NCI-H510A (cell line): ENCODE data around the gene GSTCD.
"Not testable (repeated sequence)": the region's sequence is repeated elsewhere in the genome, so short reads cannot be mapped to it uniquely, and the experiment has no call there.

ENCODE experiments used
- DNase-seq: peaks from one replicate; lab custom pipeline; 2025; lab: John Stamatoyannopoulos, UW

GSTCD gene

DNA sequence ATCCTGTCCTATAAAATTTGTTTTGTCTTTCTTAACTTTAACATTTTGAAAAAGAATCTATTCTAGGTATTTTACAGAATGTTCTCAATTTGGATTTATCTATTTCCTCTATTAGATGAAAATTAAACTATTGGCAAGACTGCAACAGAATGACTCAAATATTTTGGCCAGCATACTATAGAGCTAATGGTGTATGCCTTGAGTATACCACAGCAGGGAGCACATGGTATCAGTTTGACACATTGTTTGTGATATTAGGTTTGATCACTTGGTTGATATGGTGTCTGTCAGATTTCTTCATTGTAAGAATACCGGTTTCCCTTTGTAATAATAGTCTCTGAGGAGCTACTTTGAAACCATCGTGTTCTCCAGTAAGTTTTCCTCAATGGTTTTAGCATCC lies 98.9 kb downstream of the GSTCD start:
- no peak for DNase-seq

GRCh38 chr4:105808030-105808749 lies 99.6 kb downstream of the GSTCD start:
- DNase-seq: no peak

DNA sequence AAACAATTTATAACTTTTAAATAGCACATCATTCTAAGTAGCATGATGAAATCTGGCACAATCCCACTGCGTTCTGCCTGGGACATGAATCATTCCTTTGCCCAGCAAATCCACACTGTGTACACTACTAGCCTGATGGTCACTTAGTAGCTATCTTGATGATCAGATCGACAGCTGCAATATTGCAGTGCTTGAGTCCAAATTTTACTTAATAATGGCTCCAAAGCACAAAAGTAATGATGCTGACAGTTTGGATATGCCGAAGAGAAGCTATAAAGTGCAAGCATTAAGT lies 100.1 kb downstream of the GSTCD start:
- DNase-seq: no peak

- DNase-seq: no peak
These were observed 107.1 kb downstream of the GSTCD start for GRCh38 chr4:105815701-105816100.

DNA sequence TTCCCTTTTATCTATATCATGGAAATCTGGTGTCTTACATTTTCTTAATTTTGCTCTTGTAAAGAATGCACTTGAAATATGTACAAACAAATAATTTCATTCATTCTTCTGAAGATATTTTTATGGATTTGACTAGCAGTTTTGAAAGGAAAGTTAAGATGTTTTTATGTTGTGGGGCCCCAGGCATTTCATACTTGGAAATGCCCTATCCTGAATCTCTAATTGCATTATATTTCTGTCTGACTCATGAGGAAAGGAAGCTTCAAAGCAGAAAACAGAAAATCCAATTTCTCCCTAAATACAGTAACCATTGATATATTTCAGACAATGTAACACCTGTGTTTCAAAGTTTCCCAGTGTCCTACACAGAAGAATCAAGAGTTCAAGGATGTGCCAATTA lies 113.5 kb downstream of the GSTCD start:
- no peak for DNase-seq

- DNase-seq: no peak
These were observed 119.5 kb downstream of the GSTCD start for GRCh38 chr4:105828074-105828473.

DNA sequence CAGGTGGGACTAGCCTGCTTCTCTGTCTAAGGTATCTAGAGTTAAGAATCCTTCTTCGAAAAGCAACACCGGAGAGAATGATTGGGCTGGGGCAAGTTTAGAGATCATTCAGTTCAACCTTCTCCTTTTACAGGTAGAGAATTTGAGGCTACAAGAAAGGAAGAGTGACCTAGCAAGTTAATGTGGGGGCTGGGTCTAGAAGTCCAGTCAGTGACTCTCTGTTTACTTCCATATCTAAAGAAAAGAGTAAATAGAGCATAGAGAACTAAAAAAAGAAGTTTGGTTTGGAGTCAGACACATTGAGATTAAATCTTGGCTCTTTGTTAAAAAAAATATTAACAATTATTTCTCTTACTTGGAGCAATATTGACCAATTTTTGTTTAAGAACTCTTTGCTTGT lies 122.6 kb downstream of the GSTCD start:
- DNase-seq: no peak

DNA sequence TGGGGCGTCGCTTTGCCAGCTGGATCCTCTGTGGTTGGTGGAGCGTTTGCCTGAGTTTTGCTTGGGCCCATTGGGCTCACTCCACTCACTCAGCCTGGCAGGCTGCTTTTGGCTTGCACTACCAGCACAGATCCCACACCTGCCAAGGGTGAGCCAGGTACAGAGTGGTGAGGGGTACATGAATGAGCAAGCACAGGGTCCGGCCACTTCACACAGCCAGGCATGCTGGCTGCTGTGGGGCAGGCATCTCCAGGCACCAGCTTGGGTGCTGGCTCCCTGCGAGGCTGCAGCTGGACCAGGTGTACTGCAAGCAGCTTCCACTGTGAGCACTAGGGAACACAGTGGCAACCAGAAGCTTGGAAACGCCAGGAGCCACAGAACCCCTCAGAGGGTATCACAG lies 126.6 kb downstream of the GSTCD start:
- DNase-seq: no peak

- no peak for DNase-seq
These were observed 128.0 kb downstream of the GSTCD start for GRCh38 chr4:105836537-105836936.

GRCh38 chr4:105837037-105837436 lies 128.5 kb downstream of the GSTCD start:
- no peak for DNase-seq

DNA sequence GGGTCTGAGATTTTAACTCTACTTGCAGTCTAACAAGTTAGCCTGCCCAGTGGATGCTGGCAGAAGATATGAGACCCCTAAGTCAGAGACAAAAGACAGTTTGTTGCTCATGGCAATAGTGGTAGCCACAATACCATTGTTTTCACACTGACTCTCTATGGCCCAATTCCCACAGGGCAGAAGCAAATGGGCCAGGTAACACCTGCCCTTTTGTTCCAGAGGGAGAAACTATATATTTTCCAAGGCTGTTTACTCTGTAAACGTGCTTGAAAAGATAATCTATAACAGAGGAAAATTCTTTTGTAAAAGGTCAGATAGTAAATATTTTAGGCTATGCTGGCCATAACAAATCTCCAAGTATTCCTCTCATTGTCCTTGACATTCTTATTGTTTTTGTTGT lies 129.5 kb downstream of the GSTCD start:
- no peak for DNase-seq

- peak; percentile 5 for DNase-seq
These were observed 132.0 kb downstream of the GSTCD start for GRCh38 chr4:105840426-105841174.

DNA sequence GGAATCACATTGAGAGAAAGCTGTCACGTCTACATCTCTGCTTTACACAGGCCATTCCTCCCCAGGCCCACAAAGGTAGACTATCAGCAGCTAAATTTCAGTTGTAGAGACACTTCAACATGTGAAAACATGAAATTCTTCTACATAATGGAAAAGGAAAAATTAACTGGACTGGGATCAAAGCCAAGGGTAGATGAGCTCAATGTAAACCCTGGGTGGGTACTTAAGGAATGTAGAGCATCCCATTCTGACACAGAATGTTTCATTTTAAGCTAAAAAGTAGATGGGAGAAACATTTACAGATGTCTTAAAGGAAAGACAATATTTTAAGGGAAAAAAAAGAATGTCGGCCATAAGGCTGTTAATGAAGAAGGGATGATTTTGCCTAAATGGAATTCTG lies 135.4 kb downstream of the GSTCD start:
- DNase-seq: no peak

DNA sequence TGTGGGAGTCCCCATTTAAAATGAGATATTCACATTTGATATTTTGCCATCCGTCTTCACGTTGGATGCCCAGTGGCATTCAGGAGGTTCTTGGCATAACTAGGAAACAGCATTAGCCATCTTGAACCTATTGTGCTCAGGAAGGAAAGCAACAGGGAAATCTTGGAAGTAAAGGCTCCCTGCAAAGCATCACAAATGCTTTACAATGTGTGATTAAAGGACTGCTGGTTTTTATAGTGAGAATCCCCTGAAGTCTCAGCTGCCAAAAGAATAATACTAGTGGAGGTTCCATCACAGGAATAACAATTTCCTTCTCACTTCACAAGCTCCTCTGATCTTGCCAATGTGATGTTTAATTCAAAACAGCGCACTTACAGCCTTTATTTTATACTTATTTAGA lies 137.0 kb downstream of the GSTCD start:
- DNase-seq: no peak

- DNase-seq: not testable (repeated sequence)
These were observed 139.8 kb downstream of the GSTCD start for GRCh38 chr4:105848359-105848758.

DNA sequence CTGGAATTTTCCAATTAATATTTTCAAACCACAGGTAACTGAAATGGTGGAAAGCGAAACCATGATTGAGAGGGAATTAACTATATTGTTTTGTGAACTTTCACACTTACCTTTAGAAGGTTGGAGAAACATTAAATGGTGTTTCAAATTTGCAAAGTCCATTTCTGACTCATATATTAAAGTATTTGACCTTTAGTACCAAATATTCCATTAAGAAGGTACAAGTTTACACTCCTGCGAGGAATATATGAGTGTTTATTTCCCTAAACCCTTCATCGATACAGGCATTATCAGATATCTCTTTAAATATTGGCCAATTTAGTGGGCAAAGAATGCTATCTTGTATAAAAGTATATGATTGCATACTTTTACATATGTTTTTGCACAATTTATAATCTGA lies 142.6 kb downstream of the GSTCD start:
- DNase-seq: no peak

DNA sequence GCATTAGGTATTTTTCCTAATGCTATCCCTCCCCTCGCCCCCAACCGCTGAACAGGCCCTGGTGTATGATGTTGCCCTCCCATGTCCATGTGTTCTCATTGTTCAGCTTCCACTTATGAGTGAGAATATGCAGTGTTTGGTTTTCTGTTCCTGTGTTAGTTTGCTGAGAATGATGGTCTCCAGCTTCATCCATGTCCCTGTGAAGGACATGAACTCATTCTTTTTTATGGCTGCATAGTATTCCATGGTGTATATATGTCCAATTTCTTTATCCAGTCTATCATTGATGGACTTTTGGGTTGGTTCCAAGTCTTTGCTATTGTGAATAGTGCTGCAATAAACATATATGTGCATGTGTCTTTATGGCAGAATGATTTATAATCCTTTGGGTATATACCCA lies 143.6 kb downstream of the GSTCD start:
- not testable (repeated sequence) for DNase-seq

GRCh38 chr4:105858466-105859040 lies 150.0 kb downstream of the GSTCD start:
- no peak for DNase-seq

GRCh38 chr4:105859233-105859632 lies 150.6 kb downstream of the GSTCD start:
- no peak for DNase-seq

GRCh38 chr4:105870963-105871362 lies 162.4 kb downstream of the GSTCD start:
- no peak for DNase-seq

GRCh38 chr4:105871997-105872396 lies 163.4 kb downstream of the GSTCD start:
- no peak for DNase-seq

GRCh38 chr4:105875233-105875632 lies 166.6 kb downstream of the GSTCD start:
- no peak for DNase-seq

DNA sequence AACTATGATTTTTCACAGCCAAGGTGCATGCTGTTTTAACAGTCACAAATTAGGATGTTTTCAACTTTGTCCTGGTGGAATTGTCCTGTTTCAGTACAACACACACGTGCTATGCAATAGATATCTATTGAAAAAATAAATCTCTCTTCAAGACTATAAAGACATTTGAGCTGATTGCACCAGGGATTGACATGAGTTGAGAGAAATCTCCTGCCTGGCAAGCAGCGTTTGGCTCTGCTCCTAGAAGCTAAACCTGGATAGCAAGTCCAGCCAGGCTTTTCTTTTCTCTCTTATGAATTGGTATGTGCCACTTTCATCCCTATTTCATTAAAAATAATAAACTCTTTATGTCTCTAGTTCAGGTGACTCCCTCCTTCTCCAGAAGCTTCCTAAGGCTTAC lies 170.1 kb downstream of the GSTCD start:
- DNase-seq: no peak

GRCh38 chr4:105887508-105887907 lies 178.9 kb downstream of the GSTCD start:
- DNase-seq: no peak
